NT2/D1 (cell line): ENCODE results near the gene TRMO.

Experiments used
- YY1 ChIP-seq: IDR thresholded peaks from 2 replicates; pipeline ENCODE4 v1.6.1; 2011; ENCODE audit not compliant: insufficient read length, insufficient read depth
- ZNF274 ChIP-seq: IDR thresholded peaks from 2 replicates; pipeline ENCODE4 v1.6.1; 2011; ENCODE audit warnings: mild to moderate bottlenecking, low read depth, low read length

GRCh38 chr9:97933297-97933998 lies 11.1 kb upstream of the TRMO start:
- TF ChIP-seq YY1 (no peak), ZNF274 (no peak)
